Astrocyte of the cerebellum (primary cell): Measurements from ENCODE around the gene CAMK2B.

Source experiments
- DNase-seq: peaks from one replicate; pipeline ENCODE4 v3.0.0-alpha.2; 2011; ENCODE audit warnings: low read depth
- H3K4me3 ChIP-seq: 2 replicates; pipeline ENCODE4 v1.5.1; 2011; ENCODE audit warnings: mild to moderate bottlenecking, low read depth, low read length, moderate library complexity
- CTCF ChIP-seq: IDR thresholded peaks from 2 replicates; pipeline ENCODE4 v1.5.1; 2012; ENCODE audit warnings: low read length, low read depth, moderate library complexity, mild to moderate bottlenecking; ENCODE audit errors: missing control alignments
- in situ Hi-C: cut with HindIII; loops from 2 replicates; pipeline ENCODE4 v1.10.0; 2017; ENCODE audit warnings: low sequenced_read_pairs

Gene CAMK2B

GRCh38 chr7:44292420-44292817 is 33.0 kb downstream of the CAMK2B start:
- no peak overlapping the region for H3K4me3 ChIP-seq
- DNase-seq = no peak
- TF ChIP-seq CTCF = no peak
- in situ Hi-C loops = no loop called here

GRCh38 chr7:44291733-44292419 is 33.5 kb downstream of the CAMK2B start:
- no peak for DNase-seq
- H3K4me3 ChIP-seq = no peak overlapping the region
- no peak for TF ChIP-seq CTCF
- in situ Hi-C loops = no loop called here

GRCh38 chr7:44291066-44291732 is 34.2 kb downstream of the CAMK2B start:
- in situ Hi-C loops = no loop called here
- no peak overlapping the region for H3K4me3 ChIP-seq
- TF ChIP-seq CTCF = no peak
- DNase-seq = no peak

GRCh38 chr7:44290252-44290620 is 35.2 kb downstream of the CAMK2B start:
- no peak for TF ChIP-seq CTCF
- in situ Hi-C loops = no loop called here
- H3K4me3 ChIP-seq = no peak overlapping the region
- no peak for DNase-seq

- in situ Hi-C loops = no loop called here
- no peak for TF ChIP-seq CTCF
- no peak for DNase-seq
- H3K4me3 ChIP-seq = no peak overlapping the region
Measured at GRCh38 chr7:44289341-44290251, 35.8 kb downstream of the CAMK2B start.

GRCh38 chr7:44288811-44289340 is 36.5 kb downstream of the CAMK2B start:
- in situ Hi-C loops = no loop called here
- no peak for TF ChIP-seq CTCF
- H3K4me3 ChIP-seq = no peak overlapping the region
- no peak for DNase-seq
